Right renal pelvis (tissue), 4 donors: Measurements from ENCODE around the gene LHX2. TPM values are rescaled to one million over a fixed set of nuclear protein-coding genes. Genes with fewer than 3 reads are reported as not detected.

Experiments used
- DNase-seq, 4 donors: peaks; one replicate each; pipeline ENCODE4 v3.0.0-alpha.2; 2013; ENCODE audit warnings: low read depth in 4 of 4, low spot score in 3 of 4, missing footprints in 1 of 4
- polyA plus RNA-seq, 4 donors: library from polyadenylated mRNA; unstranded; fragments of 120-200 nt; gene quantifications; one replicate each; pipeline ENCODE4 v1.2.1, GENCODE V29; 2013; ENCODE audit not compliant: insufficient read length in 4 of 4

LHX2 gene
- polyA plus RNA-seq, 4 donors: 0.28 to 0.49 (median 0.29) TPM; not detected in 1

- no peak for DNase-seq
These were observed 1.1 kb downstream of the LHX2 start for GRCh38 chr9:124012368-124013301.

- no peak for DNase-seq
These were observed 2.0 kb downstream of the LHX2 start for GRCh38 chr9:124013309-124014210.

GRCh38 chr9:124014211-124014955, 2.8 kb downstream of the LHX2 start:
- DNase-seq: no peak

GRCh38 chr9:124014956-124015660, 3.5 kb downstream of the LHX2 start:
- DNase-seq: no peak

- DNase-seq: no peak
These were observed 4.1 kb downstream of the LHX2 start for GRCh38 chr9:124015661-124016131.

GRCh38 chr9:124016175-124017050, 4.8 kb downstream of the LHX2 start:
- DNase-seq: no peak

GRCh38 chr9:124017051-124017928, 5.7 kb downstream of the LHX2 start:
- DNase-seq: no peak

GRCh38 chr9:124017929-124018729, 6.6 kb downstream of the LHX2 start:
- DNase-seq: no peak

GRCh38 chr9:124018730-124019697, 7.4 kb downstream of the LHX2 start:
- no peak for DNase-seq

GRCh38 chr9:124019771-124020519, 8.4 kb downstream of the LHX2 start:
- no peak for DNase-seq

- no peak for DNase-seq
These were observed 9.2 kb downstream of the LHX2 start for GRCh38 chr9:124020520-124021384.

GRCh38 chr9:124021385-124021769, 9.8 kb downstream of the LHX2 start:
- no peak for DNase-seq

- no peak for DNase-seq
These were observed 10.9 kb downstream of the LHX2 start for GRCh38 chr9:124022201-124023121.
